DMS53 (cell line): ENCODE measurements around the gene NUP62.
"Not testable (repeated sequence)": the region's sequence is repeated elsewhere in the genome, so short reads cannot be mapped to it uniquely, and the experiment has no call there.

ENCODE experiments used
- DNase-seq: peaks from one replicate; lab custom pipeline; 2025; lab: John Stamatoyannopoulos, UW

The NUP62 gene

DNA sequence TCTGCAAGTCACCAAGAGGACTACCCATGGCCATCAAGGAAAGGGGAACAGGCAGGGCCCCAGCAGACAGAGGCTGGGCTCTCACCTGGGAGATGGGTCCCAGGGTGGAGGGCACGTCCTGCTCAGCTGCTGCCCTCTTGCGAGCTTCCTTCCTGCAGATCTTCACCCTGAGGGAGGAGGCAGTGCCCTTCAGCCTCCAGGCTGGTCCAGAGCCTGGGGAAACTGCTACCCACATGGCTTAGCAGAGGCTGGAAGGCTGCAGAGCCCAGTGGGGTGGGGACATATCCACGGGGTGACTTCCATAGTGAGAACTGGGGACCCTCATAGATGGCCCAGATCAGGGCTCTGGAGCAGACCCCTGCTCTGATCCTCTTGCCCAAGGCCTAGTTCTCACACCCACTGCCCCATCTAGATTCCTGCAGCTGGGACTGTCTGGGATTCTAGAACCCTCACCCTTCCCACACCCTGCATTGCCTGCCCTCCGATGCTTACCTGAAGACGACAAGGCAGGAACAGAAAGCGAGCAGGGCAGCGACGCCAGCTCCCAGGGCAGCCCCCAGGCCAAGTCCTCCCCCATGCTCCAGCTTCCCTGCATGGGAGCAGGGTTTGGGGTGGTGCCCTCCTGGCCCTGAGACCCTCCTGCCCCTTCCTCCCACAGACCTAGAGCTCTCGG is 22.6 kb upstream of the NUP62 start:
- no peak for DNase-seq

DNA sequence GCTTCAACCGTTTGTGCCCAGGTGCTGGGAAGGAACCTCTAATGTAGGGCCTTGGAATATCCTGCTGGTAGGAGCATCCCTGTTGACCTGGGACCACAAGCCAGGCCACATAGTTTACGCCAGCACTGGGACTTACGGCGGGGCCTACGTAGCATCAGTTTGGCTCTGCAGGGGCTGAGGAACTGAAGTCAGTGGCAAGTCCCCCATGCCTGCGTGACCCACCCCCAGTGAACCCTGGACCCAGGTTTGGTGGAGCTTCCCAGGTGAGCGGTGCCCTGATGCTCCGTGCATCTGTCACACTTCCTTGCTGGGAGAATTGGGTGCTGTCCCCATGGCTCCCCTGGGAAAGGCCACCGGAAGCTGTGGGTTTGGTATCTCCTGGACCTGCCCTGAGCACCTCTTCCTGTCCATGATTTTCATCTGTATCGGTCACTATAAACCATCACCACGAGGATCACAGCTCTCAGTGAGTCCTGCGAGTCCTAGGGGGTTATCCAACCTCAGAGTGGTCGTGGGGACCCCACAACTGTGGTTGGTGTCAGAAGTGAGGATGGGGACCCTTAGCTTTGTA is 21.7 kb upstream of the NUP62 start:
- DNase-seq = no peak

DNA sequence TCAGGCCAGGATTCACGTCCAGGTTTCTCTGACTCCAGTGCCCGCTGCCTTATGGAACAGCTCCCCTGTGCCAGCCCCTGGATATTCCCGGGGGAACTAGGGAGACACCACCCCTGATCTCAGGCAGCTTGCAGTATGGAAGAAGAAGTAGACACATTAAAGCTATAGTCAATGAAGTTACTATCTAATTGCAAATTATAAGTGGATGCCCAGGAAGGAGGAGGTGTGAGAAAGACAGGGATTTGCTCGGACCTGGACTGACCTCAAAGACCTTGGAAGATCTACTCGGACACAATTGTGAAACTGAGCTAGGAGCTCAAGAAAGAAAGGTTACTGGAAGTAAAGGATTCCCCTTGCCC is 21.3 kb upstream of the NUP62 start:
- no peak for DNase-seq

DNA sequence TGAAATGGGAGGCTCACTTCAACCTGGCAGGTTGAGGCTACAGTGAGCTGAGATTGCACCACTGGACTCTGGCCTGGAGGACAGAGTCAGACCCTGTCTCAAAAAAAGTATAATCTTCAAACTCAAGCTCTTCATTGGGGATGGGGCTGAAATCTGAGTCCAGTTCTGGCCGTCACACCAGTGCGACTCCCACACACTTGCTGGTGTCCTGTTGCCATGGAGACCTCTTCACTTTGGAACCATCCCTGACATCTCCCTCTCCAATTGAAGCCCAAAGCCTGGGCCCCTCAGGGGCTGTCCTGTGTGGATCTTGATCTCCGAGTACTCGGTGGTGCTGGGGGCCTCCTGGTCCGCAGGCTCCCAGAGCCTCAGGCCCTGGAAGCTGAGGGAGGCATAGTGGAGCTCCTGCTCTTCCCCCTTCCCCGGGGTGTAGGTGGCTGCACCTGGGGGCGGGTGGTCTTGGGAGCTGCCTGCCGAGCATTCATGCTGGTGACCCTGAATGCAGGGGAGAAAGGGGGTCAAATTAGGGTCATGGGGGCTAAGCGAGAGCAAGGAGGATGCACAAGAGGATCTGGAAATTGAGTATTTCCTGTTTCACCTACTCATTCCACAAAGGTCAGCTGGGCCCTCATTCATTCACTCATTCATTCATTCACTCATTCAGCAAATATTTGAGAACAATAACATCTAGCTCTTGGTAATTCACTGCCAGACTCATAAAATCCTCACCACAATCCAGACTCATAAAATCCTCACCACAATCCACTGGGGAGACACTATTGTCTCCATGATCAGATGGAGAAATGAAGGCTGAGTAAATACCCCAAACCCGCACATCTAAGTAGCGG is 20.7 kb upstream of the NUP62 start:
- DNase-seq = no peak

DNA sequence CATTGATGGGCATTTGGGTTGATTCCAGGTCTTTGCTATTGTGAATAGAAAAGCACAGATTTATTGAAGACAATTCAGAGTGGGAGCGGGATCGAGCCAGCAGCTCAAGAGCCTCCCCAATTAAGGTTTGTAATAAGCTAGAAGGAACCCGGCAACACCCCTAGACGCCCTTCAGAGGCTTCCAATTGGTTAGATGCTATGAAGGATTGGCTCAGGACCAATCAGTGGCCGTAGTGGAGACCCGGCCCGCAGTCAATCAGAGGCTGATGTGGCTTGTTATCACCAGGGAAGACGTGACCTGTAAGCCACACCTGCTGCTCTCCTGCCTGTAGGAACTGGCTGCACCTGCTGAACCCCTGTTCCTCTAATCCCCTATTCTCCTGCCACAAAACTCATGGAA is 17.1 kb upstream of the NUP62 start:
- no peak for DNase-seq

DNA sequence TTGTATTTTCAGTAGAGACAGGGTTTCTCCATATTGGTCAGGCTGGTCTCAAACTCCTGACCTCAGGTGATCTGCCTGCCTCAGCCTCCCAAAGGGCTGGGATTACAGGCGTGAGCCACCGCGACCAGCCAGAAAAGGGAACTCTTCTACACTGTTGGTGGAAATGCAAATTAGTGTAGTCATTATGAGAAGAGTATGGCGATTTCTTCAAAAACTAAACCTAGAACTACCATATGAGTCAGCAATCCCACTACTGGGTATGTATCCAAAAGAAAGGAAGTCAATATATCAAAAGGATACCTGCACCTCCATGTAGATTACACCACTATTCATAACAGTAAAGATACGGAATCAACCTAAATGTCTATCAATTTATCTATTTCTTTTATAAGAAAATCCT is 15.3 kb upstream of the NUP62 start:
- not testable (repeated sequence) for DNase-seq

DNA sequence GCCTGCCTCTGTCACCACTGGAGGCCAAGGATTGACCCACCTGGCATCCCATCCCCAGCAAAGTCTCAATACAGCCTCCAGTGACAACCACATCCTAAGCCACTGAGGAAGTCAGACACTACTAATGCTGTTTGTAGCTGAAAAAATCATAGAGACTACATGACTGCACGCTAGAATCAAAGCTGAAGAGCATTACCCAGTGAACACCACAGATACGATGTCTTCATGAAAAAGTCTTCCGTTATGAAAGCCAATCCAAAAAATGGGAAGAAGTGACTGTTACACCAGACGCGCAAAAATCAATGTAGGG is 11.1 kb upstream of the NUP62 start:
- no peak for DNase-seq

DNA sequence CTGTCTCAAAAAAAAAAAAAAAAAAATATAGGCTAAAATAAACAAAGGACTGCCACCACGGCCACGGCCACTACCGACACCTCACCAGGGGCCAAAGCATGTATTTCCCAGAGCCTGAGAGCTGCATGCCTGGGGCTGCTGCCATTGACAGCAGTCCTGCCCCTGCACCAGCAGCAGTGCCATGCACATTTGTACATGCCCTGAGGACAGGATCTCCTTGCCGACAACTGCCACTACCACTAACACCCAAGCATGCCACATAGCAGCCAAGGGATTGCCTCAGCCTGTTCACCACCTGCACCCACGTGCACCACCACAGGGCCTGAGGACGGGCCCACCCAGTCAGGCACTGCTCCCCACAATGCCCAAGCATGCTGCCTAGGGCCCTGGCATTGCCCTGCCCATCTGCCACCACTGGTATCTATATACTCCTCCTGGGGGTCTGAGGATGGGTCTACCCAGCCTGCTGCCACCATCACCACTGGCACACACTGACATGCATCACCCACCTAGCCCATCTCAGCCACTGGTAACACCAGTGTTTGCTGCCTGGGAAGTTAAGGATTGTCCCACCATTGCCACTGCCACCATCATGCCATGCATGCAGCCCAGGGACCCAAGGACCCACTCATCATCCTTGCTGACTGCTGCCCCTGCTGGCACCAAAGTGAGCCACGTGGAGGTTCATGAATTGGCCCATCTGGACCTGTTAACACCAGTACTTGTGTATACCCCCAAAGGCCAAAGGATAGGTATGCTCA is 10.6 kb upstream of the NUP62 start:
- DNase-seq = no peak

DNA sequence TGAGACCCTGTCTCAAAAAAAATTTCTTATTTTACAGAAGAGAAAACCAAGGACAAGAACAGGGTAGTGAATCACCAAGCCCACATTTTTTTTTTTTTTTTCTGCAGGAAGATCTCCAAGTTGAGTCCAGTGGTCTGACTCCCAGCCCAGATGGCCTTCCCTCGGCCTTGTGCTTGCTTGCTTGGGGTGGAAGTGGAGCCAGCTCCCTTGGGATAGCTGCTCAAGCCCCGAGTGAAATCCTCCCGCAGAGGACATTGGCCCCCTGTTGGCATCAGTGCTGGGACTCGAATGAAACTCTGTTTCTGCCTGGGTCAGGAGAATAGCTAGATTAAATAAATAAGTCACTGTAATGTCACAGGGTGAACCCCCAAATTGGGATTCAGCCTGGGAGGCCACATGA is 9.4 kb upstream of the NUP62 start:
- no peak for DNase-seq

DNA sequence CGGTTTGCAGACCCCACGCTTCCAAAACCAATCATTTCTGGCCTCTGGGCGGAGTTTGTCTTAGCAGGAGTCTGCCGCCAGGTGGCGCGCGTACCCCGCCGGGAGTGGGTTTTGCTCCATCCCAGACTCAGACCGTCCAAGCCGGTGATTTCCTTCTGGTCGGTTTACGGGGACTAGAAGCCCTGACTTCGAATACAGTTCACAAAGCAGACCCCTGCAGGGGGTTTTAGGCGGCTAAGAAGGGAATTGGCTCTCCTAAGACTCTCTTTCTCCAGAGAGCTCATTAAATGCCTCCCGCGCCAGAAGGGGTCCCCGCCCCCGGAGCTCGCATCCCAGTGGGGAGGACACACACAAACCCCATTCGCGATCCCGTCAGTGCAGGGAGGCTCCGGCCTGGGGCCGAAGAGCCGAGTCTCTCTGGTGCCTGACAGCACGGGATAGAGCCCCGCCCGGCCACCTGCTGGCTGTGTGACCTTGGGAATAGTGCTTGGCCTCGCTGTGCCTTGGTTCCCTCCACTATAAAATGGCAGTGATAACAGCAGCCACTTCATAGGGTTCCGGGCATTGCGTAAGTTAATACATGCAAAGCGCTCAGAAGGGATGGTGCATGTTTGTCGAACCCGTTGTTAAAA is 8.6 kb upstream of the NUP62 start:
- peak; percentile 82 for DNase-seq

DNA sequence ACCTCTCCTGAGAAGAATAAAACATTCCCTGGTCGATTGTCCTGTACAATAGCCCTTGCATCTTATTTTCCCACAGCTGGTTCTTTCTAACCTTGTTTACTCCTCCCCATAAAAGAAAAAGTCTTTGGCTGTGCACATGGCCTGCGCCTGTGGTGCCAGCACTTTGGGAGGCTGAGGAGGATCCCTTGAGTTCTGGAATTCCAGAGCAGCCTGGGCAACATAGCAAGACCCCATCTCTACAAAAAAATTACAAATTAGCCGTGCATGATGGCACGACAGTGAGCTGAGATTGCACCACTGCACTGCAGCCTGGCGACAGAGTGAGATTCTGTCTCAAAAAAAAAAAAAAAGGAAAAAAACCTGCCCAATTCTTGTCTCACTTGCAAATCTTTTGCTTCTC is 7.2 kb upstream of the NUP62 start:
- DNase-seq = no peak

DNA sequence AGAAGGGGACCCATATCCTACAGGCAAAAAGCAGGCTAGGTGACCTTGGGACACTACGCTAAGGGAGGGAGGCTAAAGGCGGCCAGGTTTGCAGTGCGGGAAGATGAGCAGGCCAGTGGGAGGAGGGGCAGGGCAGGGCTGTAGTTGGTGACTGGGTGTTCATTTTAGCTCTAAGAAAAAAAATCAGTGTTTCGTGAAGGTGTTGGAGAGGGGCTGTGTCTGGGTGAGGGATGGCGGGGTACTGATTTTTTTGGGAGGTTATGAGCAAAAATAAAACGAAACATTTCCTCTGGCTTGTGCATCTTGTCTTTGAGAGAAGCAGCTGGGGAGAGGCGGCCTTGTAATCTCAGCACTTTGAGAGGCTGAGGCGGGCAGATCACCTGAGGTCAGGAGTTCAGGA is 4.3 kb upstream of the NUP62 start:
- DNase-seq = no peak

DNA sequence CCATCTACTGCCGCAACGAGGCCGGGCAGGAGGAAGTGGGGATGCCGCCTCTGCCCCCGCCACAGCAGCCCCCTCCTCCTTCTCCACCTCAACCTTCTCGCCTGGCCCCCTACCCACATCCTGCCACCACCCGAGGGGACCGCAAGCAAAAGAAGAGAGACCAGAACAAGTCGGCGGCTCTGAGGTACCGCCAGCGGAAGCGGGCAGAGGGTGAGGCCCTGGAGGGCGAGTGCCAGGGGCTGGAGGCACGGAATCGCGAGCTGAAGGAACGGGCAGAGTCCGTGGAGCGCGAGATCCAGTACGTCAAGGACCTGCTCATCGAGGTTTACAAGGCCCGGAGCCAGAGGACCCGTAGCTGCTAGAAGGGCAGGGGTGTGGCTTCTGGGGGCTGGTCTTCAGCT is 3.4 kb upstream of the NUP62 start:
- DNase-seq = no peak

DNA sequence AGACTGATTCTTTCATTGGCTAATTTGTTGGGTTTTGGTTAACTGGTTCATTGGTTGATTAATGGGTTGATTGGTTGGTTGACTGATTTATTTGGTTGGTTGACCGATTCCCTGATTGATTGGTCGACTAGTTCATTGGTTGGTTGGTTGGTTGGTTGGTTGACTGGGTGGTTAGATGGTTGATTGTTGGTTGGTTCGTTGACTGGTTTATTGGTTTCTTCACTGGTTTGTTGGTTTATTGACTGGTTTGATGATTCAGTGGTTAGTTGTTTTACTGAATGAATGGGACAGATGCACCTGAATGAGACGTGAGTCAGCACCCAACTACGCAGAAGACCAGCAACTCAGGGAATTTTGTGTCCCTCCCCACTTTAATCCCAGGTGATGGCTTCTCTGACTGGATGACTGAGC is 2.7 kb upstream of the NUP62 start:
- no peak for DNase-seq

DNA sequence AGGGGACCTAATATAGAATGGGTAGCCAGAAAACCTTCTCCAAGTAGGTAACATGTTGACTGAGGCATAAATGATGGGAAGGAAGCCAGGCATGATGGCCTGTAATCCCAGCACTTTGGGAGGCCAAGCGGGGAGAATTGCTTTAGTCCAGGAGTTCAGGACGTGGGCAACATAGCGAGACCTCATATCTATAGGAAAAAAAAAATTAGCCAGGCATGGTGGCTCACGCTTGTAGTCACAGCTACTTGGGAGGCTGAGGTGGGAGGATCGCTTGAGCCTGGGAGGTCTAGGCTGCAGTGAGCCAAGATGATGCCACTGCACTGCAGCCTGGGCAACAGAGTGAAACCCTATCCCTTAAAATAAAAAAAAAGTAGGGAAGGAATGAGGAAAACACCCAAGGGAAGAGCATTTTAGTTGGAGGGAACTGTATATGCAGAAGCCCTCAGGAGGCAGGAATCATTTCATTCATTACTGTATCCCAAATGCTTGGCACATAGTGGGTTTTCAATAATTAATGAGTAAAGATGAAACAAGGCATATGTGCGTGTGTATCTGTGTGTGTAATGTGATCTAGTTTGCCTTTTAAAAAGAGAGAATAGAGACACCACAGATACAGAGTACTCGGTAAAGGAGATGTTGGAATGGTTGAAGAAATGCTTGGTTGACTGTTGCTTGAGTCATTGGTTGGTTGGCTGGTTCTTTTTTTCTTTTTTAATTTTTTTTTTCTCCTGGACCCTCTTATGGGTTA is 2.2 kb upstream of the NUP62 start:
- no peak for DNase-seq

DNA sequence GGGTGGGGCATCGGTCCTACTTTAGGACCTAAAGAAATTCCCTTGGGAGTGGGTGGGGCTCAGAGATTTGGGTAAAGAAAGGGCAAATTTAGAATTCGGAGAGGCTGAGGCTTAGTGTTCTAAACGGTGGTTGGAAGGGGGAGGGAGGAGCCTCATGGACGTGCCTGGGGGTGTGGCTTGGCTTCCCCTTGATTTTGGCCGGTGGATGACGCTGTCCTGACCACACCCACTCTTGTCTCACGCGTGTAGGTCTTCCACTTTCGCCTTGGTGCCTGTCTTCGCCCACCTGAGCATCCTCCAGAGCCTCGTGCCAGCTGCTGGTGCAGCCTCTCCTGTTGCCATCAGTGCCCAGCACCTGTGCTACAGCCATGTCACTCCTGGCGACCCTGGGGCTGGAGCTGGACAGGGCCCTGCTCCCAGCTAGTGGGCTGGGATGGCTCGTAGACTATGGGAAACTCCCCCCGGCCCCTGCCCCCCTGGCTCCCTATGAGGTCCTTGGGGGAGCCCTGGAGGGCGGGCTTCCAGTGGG is 1.2 kb upstream of the NUP62 start:
- DNase-seq = no peak

DNA sequence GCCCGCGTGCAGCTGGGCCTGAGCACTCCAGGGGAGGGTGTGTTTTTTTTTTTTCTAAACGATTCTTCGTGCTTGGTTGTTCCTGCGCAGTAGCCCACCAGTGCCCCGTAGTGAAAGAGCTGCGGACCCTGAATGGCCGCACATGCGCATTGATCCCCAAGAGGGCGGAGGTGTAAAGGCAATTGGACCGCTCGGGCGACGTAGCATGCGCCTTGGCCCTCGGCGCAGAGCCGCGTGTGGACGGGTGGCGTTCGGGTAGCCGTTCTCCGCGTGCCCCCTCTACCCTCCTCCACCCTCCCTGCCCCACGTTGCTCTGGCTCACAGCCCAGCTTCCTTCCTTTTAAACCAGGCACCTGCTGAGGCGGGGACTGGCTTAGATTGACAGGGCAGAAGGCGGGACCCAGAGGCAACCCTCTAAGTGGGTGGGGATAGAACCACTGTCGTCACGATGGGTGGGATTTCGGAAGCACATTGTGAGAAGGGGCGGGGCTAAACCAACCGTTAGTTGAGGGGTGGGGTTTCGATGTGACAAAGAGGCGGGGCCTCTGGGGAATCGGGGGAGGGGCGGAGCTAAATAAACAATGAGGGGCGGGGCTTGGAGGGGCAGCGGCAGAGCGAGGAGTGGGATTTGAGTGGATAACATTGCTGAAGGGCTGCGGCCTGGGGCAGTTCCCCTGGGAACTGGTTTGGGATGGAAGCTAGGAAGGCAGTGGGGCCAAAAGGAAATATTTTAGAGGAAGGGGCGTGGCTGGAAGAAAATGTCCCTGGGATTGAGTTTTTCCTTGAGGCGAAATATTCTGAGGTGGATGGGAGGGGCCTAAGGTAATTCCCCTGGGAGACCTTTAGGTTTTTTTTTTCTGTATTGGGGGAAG is 543 bp upstream of the NUP62 start:
- DNase-seq = peak; percentile 96

DNA sequence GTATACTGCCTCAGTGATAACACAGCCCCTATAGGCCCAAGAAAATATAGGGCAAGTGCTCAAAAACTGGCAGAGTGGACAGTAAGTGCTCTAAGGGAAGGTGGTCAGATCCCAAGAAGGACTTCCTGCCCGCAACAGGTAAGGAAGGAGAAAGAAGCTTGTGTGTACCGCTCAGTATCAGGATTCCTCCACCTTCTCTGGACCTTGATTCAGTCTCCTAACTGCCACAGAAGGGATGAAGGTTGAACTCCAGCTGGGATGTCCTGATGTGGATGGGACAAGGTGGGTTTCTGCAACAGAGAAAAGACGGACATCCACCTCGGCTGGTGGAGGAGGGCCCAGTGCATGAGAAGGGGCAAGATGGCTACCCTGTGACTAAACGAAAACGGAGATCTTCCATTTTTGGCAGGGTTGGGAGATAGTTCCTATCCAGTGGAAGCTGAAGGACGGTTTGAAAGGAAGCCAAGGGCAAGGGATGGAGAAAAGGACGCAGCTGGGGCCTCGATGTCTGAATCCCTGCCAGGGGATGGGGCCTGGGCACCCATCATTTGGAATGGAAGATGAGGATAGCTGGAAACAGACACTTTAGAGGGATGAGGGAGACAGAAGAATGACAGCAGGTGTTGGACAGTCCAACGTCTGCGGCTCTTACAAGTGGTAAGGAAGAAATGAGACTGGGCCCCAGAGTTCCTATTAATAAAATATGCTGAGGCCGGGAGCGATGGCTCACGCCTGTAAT is 1.6 kb downstream of the NUP62 start:
- no peak for DNase-seq

DNA sequence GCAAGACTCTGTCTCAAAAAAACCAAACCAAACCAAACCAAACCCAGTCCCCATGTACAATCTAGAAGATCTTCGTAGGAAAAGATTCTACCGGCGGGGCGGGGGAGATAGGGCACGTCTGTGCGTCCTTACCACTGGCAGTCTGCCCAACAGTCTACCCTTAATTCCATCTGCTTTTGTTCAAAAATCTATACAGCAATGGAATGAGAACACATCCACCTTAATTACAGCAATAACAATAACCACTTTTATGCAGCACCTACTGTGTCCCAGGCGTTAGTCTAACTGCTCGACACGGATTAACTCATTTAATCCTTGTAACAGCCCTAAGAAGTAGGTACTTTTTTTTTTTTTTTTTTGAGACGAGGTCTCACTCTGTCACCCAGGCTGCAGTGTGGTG is 2.8 kb downstream of the NUP62 start:
- DNase-seq = no peak

DNA sequence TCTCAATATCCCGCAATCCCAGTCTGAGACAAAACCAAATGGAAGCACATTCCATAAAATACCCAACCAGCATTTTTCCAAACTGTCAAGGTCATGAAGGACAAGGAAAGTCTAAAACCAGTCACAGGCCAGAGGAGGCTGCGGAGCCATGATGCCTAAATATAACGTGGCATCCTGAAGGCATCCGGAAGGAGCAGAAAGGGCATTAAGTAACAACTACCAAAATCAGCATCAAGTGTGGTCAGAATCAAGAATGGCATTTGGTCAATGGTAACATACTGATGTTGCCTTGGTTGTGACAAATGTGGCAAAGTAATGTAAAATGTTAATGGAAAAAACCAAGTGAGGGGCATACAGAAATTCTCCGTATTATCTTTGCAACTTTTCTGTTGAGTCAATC is 3.8 kb downstream of the NUP62 start:
- no peak for DNase-seq
